ELR (cell line): Measurements from ENCODE around the gene CDCP2.

ENCODE experiments used
- DNase-seq: peaks from one replicate; pipeline ENCODE4 v3.0.0-alpha.2; 2015; ENCODE audit warnings: low read depth

Gene CDCP2

DNA sequence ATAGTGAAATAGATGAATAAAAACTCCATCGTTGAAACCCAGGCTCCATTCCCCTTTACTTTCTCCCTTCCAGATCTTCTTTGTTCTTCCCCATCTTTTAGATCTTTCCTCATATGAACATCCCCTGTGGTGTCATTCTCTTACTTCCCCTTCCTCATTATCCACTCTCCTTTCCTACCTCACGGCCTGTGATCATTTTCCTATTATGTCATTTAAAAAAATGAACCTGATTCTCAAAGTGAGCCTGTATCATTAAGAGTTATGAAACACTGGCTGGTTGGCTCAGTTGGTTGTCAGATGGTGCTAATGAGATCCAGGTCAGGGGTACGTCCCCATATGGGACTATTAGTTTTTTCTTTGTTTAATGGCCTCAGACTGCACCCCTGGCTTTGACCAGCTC, 61.1 kb downstream of the CDCP2 start:
- no peak for DNase-seq

DNA sequence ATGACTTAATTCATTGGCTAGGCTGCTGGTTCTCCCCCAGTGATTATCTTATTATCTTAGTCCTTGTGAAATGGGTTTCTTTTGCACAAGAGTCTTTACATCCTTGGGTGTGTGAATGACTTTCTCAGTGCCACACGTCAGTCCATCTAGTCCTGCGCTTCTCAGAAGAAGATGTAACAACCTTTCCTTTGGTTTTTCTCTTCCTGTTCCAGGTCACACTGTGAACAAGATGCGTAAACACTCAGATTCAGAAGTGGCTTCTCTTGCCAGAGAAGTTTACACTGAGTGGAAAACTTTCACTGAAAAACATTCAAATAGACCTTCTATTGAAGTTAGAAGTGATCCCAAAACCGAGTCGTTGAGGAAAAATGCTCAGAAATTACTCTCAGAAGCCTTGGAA, 64.4 kb downstream of the CDCP2 start:
- DNase-seq: no peak

DNA sequence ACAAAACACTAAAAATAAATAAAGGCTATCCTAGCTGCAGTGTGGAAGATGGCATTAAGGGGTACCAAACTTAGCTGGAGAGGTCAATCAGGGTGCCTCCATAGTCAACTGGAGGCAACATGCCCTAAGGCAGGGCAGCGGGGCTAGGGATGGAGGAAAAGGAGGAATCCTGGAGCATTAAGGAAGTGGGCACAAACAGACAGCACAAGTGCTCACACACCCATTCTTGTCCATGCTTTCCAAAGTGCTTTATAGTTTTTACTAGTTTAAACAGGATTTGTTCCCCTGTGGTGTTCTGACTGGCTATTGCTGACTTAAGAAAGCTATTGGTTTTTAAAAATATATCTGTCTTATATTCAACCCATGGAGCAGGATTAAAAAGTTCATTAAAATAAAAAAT, 66.0 kb downstream of the CDCP2 start:
- DNase-seq: no peak

DNA sequence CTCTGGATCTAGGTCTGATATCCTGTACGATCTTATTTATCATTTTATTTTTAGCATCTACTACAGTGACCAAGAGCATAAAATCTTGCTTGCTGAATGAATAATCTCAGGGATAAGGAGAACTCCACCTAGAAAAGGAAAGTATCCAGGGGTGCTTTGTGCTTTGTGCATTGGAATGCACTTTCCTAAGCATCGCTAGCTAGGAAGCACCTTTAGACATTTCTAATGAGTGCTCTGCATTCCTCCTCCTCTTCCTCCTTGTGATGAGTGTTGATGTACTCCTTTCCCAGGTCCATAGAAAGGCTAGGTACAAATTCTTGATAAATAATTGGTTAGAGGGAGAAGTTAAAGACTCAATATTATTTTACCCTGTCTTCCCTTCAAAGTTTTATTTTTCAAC, 68.0 kb downstream of the CDCP2 start:
- no peak for DNase-seq
